Measurements from ENCODE around the gene DYNLT5.

Gene DYNLT5

DNA sequence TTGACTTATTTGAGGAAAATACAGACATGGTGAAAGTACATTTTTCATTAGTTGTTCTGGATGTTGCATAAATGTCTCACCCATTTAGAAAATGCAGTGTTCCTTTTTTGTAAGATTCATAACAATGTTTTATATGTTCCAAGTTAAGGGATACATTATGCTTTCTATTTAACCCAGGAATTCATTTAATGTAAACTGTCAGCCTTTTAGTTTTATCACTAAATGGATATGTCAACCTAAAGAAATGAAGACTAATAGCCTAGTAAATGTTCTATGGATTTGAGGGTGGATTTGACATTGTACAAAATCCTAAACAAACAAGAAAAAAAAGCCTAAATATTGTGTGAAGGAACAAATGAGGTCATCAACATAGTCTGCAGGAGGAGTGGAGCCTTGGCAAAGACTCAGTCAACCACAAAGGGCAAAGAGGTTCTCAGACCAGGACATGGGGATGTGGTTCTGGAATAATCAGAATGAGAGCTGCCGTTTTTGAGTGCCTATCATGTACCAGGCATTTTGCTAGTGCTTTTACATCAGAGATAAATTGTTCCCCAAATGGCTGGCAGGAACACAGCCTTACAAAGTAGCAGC lies 57.6 kb downstream of the DYNLT5 start:
- TF ChIP-seq, protein P1, sequence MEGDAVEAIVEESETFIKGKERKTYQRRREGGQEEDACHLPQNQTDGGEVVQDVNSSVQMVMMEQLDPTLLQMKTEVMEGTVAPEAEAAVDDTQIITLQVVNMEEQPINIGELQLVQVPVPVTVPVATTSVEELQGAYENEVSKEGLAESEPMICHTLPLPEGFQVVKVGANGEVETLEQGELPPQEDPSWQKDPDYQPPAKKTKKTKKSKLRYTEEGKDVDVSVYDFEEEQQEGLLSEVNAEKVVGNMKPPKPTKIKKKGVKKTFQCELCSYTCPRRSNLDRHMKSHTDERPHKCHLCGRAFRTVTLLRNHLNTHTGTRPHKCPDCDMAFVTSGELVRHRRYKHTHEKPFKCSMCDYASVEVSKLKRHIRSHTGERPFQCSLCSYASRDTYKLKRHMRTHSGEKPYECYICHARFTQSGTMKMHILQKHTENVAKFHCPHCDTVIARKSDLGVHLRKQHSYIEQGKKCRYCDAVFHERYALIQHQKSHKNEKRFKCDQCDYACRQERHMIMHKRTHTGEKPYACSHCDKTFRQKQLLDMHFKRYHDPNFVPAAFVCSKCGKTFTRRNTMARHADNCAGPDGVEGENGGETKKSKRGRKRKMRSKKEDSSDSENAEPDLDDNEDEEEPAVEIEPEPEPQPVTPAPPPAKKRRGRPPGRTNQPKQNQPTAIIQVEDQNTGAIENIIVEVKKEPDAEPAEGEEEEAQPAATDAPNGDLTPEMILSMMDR (IDR thresholded peaks at IDR 0.05; ENCODE audit: low read depth, low read length): no peak
- DNase-seq (ENCODE audit: low read depth in 2 of 2): peak; percentile 36 to 62
- no peak overlapping the region for H3K4me3 ChIP-seq (replicated peaks in 1 of 2; ENCODE audit: low read depth in 2 of 2, low read length in 2 of 2)

DNA sequence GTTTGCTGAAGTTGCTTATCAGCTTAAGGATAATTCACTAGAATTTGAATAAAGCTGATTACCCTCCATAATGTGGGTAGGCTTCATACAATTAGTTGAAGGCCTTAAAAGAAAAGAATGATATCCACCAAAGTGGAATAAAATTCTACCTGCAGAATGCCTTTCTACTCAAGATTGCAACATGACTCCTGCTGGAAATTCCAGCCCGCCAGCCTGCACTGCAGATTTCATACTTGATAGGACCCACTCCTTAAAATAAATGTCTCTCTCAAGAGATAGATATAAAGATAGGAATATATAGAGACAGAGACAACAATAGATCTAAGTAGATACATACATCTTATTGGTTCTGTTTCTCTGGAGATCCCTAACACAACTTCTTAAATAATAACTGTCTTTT lies 72.5 kb downstream of the DYNLT5 start:
- TF ChIP-seq, protein P1 (IDR thresholded peaks at IDR 0.05; ENCODE audit: low read depth, low read length): no peak
- H3K4me3 ChIP-seq (replicated peaks in 1 of 2; ENCODE audit: low read depth in 2 of 2, low read length in 2 of 2): no peak overlapping the region
- DNase-seq (ENCODE audit: low read depth in 2 of 2): no peak

All from cardiac fibroblast (primary cell).